Neutrophil (primary cell): ENCODE data around the gene BBX.
"Not testable (repeated sequence)": the region's sequence is repeated elsewhere in the genome, so short reads cannot be mapped to it uniquely, and the experiment has no call there.

Experiments
- H3K27ac ChIP-seq: fragments of 200-600 bp; sonication (generic); 2 replicates; pipeline ENCODE4 v1.5.1; 2016; ENCODE audit warnings: mild to moderate bottlenecking, moderate library complexity
- H3K27me3 ChIP-seq: fragments of 200-600 bp; sonication (generic); 2 replicates; pipeline ENCODE4 v1.6.0; 2016; ENCODE audit warnings: mild to moderate bottlenecking
- H3K36me3 ChIP-seq: fragments of 200-600 bp; sonication (generic); 2 replicates; pipeline ENCODE4 v1.5.1; 2017
- H3K4me1 ChIP-seq, 2 experiments: fragments of 200-600 bp in 1 of 2; sonication (generic) in 1 of 2; 1 replicate in 1 of 2; 2 replicates in 1 of 2; pipeline versions ENCODE4 v1.5.1 to v1.6.1; 2013 to 2016; ENCODE audit warnings: low read depth in 1 of 2, low read length in 1 of 2, mild to moderate bottlenecking in 1 of 2, moderate library complexity in 1 of 2; ENCODE audit not compliant: control insufficient read depth in 1 of 2, insufficient read depth in 1 of 2
- H3K4me3 ChIP-seq, 2 experiments: fragments of 200-600 bp in 1 of 2; sonication (generic) in 1 of 2; 1 replicate in 1 of 2; 2 replicates in 1 of 2; pipeline ENCODE4 v1.5.1; 2013 to 2016; ENCODE audit warnings: low read depth in 1 of 2, low read length in 1 of 2, mild to moderate bottlenecking in 1 of 2, moderate library complexity in 1 of 2
- H3K9me3 ChIP-seq: fragments of 200-600 bp; sonication (generic); 2 replicates; pipeline ENCODE4 v1.5.1; 2016
- TF ChIP-seq, protein P1 (sequence below): fragments of 200-600 bp; sonication (generic); IDR thresholded peaks from 2 replicates; pipeline ENCODE4 v1.5.1; 2016; ENCODE audit warnings: antibody characterized with exemption

Gene BBX

GRCh38 chr3:107685383-107685782, 162.6 kb downstream of the BBX start:
- H3K4me3 ChIP-seq, result no peak overlapping the region
- no peaks in the 10 kb centered on the region for H3K9me3 ChIP-seq
- H3K36me3 ChIP-seq, result no peaks in the 10 kb centered on the region
- no peak overlapping the region for H3K27ac ChIP-seq
- TF ChIP-seq, protein P1, sequence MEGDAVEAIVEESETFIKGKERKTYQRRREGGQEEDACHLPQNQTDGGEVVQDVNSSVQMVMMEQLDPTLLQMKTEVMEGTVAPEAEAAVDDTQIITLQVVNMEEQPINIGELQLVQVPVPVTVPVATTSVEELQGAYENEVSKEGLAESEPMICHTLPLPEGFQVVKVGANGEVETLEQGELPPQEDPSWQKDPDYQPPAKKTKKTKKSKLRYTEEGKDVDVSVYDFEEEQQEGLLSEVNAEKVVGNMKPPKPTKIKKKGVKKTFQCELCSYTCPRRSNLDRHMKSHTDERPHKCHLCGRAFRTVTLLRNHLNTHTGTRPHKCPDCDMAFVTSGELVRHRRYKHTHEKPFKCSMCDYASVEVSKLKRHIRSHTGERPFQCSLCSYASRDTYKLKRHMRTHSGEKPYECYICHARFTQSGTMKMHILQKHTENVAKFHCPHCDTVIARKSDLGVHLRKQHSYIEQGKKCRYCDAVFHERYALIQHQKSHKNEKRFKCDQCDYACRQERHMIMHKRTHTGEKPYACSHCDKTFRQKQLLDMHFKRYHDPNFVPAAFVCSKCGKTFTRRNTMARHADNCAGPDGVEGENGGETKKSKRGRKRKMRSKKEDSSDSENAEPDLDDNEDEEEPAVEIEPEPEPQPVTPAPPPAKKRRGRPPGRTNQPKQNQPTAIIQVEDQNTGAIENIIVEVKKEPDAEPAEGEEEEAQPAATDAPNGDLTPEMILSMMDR, result no peak
- H3K4me1 ChIP-seq, result peaks cover 0 to 8% of the 10 kb centered on the region in 2 experiments
- H3K27me3 ChIP-seq, result no peaks in the 10 kb centered on the region

- no peak overlapping the region for H3K27ac ChIP-seq
- TF ChIP-seq, protein P1, result no peak
Observed at GRCh38 chr3:107687056-107687581, 164.4 kb downstream of the BBX start.

DNA sequence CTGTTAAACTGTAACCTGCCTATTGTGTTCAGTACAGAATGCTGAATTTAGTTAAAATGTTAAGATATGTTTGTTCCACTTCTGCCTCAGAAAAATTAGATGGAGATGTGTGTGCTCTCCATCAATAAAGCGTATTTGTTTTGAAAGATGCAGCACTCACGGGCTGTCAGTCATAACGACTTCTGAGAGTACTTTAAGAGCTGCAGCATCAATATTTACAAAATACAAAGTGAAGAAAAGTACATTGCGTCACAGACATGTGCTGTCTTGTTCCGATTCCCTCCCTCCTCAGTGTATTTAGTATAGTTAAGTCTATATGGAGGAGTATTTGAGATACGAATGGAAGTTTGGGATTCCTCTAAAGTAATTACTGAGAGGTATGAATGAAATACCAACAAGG, 166.6 kb downstream of the BBX start:
- H3K9me3 ChIP-seq, result no peaks in the 10 kb centered on the region
- H3K4me3 ChIP-seq, result no peak overlapping the region
- H3K27me3 ChIP-seq, result no peaks in the 10 kb centered on the region
- TF ChIP-seq, protein P1, result no peak
- H3K27ac ChIP-seq, result peak overlapping the region; percentile 13
- peaks cover 0 to 8% of the 10 kb centered on the region in 2 experiments for H3K4me1 ChIP-seq
- no peaks in the 10 kb centered on the region for H3K36me3 ChIP-seq

More at GRCh38 chr3:107687056-107687581, 164.4 kb downstream of the BBX start:
- Histone ChIP-seq H3K4me1 (peaks cover 0 to 8% of the 10 kb centered on the region in 2 experiments), H3K9me3 (no peaks in the 10 kb centered on the region), H3K27me3 (no peaks in the 10 kb centered on the region), H3K4me3 (no peak overlapping the region), H3K36me3 (no peaks in the 10 kb centered on the region)

DNA sequence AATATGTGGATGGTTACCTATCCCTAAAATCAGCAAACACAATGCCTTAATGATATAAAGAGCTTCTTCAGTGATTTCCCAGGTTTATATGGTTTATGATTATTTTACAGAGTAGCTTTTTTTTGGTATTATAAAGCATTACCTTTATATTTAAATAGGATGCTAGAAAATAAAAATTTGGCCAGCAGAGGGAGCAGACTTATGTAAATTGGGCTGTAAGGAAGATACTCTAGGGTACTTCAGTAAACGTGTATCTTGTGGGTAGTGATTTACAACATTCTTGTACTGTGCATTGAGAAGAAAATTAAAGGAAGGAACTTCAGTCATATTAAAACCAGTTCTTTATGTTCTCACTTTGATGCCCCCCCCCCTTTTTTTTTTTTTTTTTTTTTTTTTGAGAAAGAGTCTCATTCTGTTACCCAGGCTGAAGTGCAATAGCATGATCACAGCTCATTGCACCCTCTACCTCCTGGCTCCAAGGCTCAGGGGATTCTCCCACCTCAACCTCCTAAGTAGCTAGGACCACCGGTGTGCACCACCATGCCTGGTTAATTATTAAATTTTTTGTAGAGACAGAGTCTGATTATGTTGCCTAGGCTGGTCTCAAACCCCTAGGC, 167.9 kb downstream of the BBX start:
- Histone ChIP-seq H3K36me3 (no peaks in the 10 kb centered on the region), H3K27me3 (no peaks in the 10 kb centered on the region), H3K4me3 (no peak overlapping the region), H3K27ac (no peak overlapping the region), H3K4me1 (peaks cover 0 to 8% of the 10 kb centered on the region in 2 experiments), H3K9me3 (no peaks in the 10 kb centered on the region)
- TF ChIP-seq, protein P1, result no peak

GRCh38 chr3:107691984-107692383, 169.2 kb downstream of the BBX start:
- not testable (repeated sequence) for H3K36me3 ChIP-seq, H3K27me3 ChIP-seq, H3K9me3 ChIP-seq, H3K4me3 ChIP-seq, H3K4me1 ChIP-seq, H3K27ac ChIP-seq

DNA sequence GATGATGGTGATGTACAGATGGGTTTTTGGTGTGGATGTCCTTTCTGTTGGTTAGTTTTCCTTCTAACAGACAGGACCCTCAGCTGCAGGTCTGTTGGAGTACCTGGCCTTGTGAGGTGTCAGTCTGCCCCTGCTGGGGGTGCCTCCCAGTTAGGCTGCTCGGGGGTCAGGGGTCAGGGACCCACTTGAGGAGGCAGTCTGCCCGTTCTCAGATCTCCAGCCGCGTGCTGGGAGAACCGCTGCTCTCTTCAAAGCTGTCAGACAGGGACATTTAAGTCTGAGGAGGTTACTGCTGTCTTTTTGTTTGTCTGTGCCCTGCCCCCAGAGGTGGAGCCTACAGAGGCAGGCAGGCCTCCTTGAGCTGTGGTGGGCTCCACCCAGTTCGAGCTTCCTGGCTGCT, 174.6 kb downstream of the BBX start:
- H3K4me3 ChIP-seq, H3K27ac ChIP-seq: not testable (repeated sequence)

GRCh38 chr3:107697855-107698254, 175.1 kb downstream of the BBX start:
- H3K27ac ChIP-seq, H3K27me3 ChIP-seq, H3K4me3 ChIP-seq, H3K9me3 ChIP-seq, H3K4me1 ChIP-seq, H3K36me3 ChIP-seq: not testable (repeated sequence)

More for the DNA sequence above, 174.6 kb downstream of the BBX start:
- H3K4me1 ChIP-seq, H3K36me3 ChIP-seq, H3K27me3 ChIP-seq, H3K9me3 ChIP-seq: not testable (repeated sequence)
